Neuronal stem cell (in vitro differentiated cells): Measurements from ENCODE around the gene SLC66A2.

Experiments used
- DNase-seq: peaks from one replicate; pipeline ENCODE4 v3.0.0-alpha.2; 2013; ENCODE audit warnings: low spot score
- H2AFZ ChIP-seq: one replicate; pipeline ENCODE4 v1.6.1; 2013; ENCODE audit warnings: mild to moderate bottlenecking, low read length, inconsistent platforms
- H2AK5ac ChIP-seq: 2 replicates; pipeline ENCODE4 v1.6.1; 2013; ENCODE audit warnings: low read depth, mild to moderate bottlenecking, inconsistent platforms, low read length, moderate library complexity, mixed read lengths
- H2BK120ac ChIP-seq: 2 replicates; pipeline ENCODE4 v1.6.1; 2013; ENCODE audit warnings: low read depth, mild to moderate bottlenecking, inconsistent platforms, low read length, moderate library complexity, mixed read lengths
- H2BK12ac ChIP-seq: one replicate; pipeline ENCODE4 v1.6.1; 2013; ENCODE audit warnings: low read length, inconsistent platforms
- H2BK15ac ChIP-seq: 2 replicates; pipeline ENCODE4 v1.6.1; 2013; ENCODE audit warnings: mild to moderate bottlenecking, low read length, inconsistent platforms, mixed read lengths
- H2BK5ac ChIP-seq: one replicate; pipeline ENCODE4 v1.6.1; 2013; ENCODE audit warnings: inconsistent platforms, mild to moderate bottlenecking, low read length, moderate library complexity
- H3K14ac ChIP-seq: one replicate; pipeline ENCODE4 v1.6.1; 2013; ENCODE audit warnings: low read length, inconsistent platforms
- H3K18ac ChIP-seq: 2 replicates; pipeline ENCODE4 v1.6.1; 2013; ENCODE audit warnings: low read length, inconsistent platforms
- H3K23ac ChIP-seq: 2 replicates; pipeline ENCODE4 v1.6.1; 2013; ENCODE audit warnings: low read depth, mild to moderate bottlenecking, mixed read lengths, low read length, inconsistent platforms; ENCODE audit not compliant: poor library complexity
- H3K27ac ChIP-seq: replicated peaks from 3 replicates; pipeline ENCODE4 v1.5.1; 2013; ENCODE audit warnings: low read length, inconsistent platforms
- H3K27me3 ChIP-seq, 3 experiments: 2 replicates each; pipeline ENCODE4 v1.6.1; 2013; ENCODE audit warnings: low read length in 3 of 3, mild to moderate bottlenecking in 2 of 3, inconsistent platforms in 1 of 3, low read depth in 1 of 3, mixed read lengths in 1 of 3, moderate library complexity in 1 of 3; ENCODE audit not compliant: control insufficient read depth in 3 of 3, insufficient read depth in 3 of 3
- H3K36me3 ChIP-seq, 2 donors: replicated peaks in 1 of 2; 2 replicates each; pipeline ENCODE4 v1.6.1; 2013; ENCODE audit warnings: low read length in 2 of 2; ENCODE audit not compliant: control insufficient read depth in 2 of 2, insufficient read depth in 2 of 2
- H3K4ac ChIP-seq: 2 replicates; pipeline ENCODE4 v1.6.1; 2013; ENCODE audit warnings: inconsistent platforms, mild to moderate bottlenecking, low read length, moderate library complexity
- H3K4me1 ChIP-seq, 2 donors: 1 replicate in 1 of 2; 2 replicates in 1 of 2; pipeline ENCODE4 v1.6.1; 2013; ENCODE audit warnings: low read length in 2 of 2, low read depth in 1 of 2; ENCODE audit not compliant: control insufficient read depth in 2 of 2, insufficient read depth in 1 of 2
- H3K4me2 ChIP-seq: one replicate; pipeline ENCODE4 v1.6.1; 2013; ENCODE audit warnings: mild to moderate bottlenecking, low read length, inconsistent platforms; ENCODE audit not compliant: insufficient read depth, poor library complexity, severe bottlenecking
- H3K4me3 ChIP-seq, 2 donors: 2 replicates each; pipeline ENCODE4 v1.5.1; 2013; ENCODE audit warnings: low read length in 2 of 2, mild to moderate bottlenecking in 2 of 2, inconsistent platforms in 1 of 2, moderate library complexity in 1 of 2
- H3K79me1 ChIP-seq: one replicate; pipeline ENCODE4 v1.6.1; 2013; ENCODE audit warnings: low read depth, mild to moderate bottlenecking, inconsistent platforms, low read length, moderate library complexity
- H3K9ac ChIP-seq: one replicate; pipeline ENCODE4 v1.6.1; 2013; ENCODE audit warnings: mild to moderate bottlenecking, low read depth, low read length, inconsistent platforms; ENCODE audit not compliant: poor library complexity
- H3K9me3 ChIP-seq, 2 donors: replicated peaks in 1 of 2; 2 replicates each; pipeline versions ENCODE3 to v1.6.1; 2013; ENCODE audit warnings: low read length in 2 of 2, mild to moderate bottlenecking in 2 of 2, inconsistent platforms in 1 of 2, low read depth in 1 of 2, mixed read lengths in 1 of 2, moderate library complexity in 1 of 2; ENCODE audit not compliant: control insufficient read depth in 2 of 2, insufficient read depth in 1 of 2
- H4K8ac ChIP-seq: one replicate; pipeline ENCODE4 v1.6.1; 2013; ENCODE audit warnings: low read depth, mild to moderate bottlenecking, inconsistent platforms, low read length, moderate library complexity
- H4K91ac ChIP-seq: one replicate; pipeline ENCODE4 v1.6.1; 2013; ENCODE audit warnings: low read length, low read depth, mild to moderate bottlenecking, inconsistent platforms; ENCODE audit not compliant: poor library complexity
- WGBS, 2 donors: extraction: QIAGEN DNeasy Blood & Tissue Kit; methylation state at CpG; one replicate each; pipeline ENCODE4 v1.1.7; 2013; ENCODE audit warnings: missing lambda C conversion rate in 2 of 2, mixed read lengths in 1 of 2; ENCODE audit not compliant: insufficient read length in 2 of 2, insufficient replicate concordance in 1 of 2; ENCODE audit errors: extremely low coverage in 2 of 2; 5-methylcytosine and 5-hydroxymethylcytosine counted together

Gene SLC66A2

DNA sequence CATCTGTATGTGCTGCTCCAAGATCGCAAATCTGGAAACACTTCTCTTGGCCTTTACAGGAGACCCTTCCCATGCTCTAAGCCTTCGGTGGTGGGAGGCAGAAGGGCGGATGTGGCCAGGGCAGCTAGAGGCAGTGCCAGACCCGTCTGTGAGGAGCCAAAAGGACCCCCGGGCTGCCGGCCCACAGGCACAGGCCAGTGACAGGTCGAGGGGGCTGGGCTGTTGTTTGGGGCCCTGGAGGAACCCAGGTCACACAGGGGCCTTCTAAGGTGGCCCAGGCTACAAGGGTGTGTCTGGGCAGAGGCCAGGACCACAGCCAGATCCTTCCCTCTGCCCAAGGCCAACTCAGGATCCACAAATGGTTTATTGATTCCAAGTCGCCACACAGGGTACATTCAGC, 49.4 kb downstream of the SLC66A2 start:
- Histone ChIP-seq H3K27me3 (no peaks in the 10 kb centered on the region), H4K91ac (no peak overlapping the region), H3K14ac (peak overlapping the region; percentile 21), H3K36me3 (peaks cover 8 to 29% of the 10 kb centered on the region in 2 donors), H2BK120ac (no peak overlapping the region), H3K9ac (no peak overlapping the region), H2BK5ac (no peak overlapping the region), H3K9me3 (peaks cover 32 to 55% of the 10 kb centered on the region in 2 donors), H3K23ac (no peak overlapping the region), H3K4me1 (no peaks in the 10 kb centered on the region), H3K4me2 (no peak overlapping the region), H4K8ac (no peak overlapping the region), H3K18ac (no peak overlapping the region), H3K4ac (no peak overlapping the region), H3K27ac (no peak overlapping the region), H2AK5ac (no peak overlapping the region), H3K79me1 (peaks cover 2% of the 10 kb centered on the region), H2BK15ac (no peak overlapping the region), H2AFZ (no peak overlapping the region), H2BK12ac (no peak overlapping the region), H3K4me3 (no peak overlapping the region)
- no CpG with 5 or more reads among the region's 8 CpGs for WGBS, 2 donors
- no peak for DNase-seq

DNA sequence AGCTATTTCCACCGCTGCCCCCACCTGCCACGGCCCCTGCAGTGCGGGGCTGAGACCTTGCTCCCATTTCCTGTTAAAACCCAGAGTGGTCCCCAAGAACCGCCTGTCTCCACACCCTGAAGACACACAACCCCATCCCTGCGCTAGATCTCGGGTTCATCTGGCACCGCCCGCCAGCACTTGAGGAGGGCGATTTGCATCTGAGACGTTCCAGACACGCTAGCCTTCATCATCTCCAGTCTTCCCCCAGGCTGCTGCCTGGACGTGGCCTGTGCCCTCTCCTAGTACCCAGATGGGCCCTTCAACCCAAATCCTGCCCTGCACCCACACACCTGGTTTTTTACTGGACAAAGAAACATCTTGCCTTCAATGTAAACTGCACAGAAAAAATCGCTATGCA, 49.8 kb downstream of the SLC66A2 start:
- Histone ChIP-seq H3K4me3 (no peak overlapping the region), H3K36me3 (peaks cover 6 to 26% of the 10 kb centered on the region in 2 donors), H4K8ac (no peak overlapping the region), H3K9ac (no peak overlapping the region), H3K79me1 (peaks cover 2% of the 10 kb centered on the region), H2BK15ac (no peak overlapping the region), H3K14ac (peak overlapping the region; percentile 21), H3K4ac (no peak overlapping the region), H2AK5ac (no peak overlapping the region), H3K18ac (no peak overlapping the region), H3K4me1 (no peaks in the 10 kb centered on the region), H3K4me2 (no peak overlapping the region), H3K27ac (no peak overlapping the region), H2BK12ac (no peak overlapping the region), H3K9me3 (peaks cover 29 to 55% of the 10 kb centered on the region in 2 donors), H3K27me3 (no peaks in the 10 kb centered on the region), H2BK120ac (no peak overlapping the region), H4K91ac (no peak overlapping the region), H2AFZ (no peak overlapping the region), H3K23ac (no peak overlapping the region), H2BK5ac (no peak overlapping the region)
- WGBS, 2 donors = no CpG with 5 or more reads among the region's 13 CpGs
- DNase-seq = no peak

DNA sequence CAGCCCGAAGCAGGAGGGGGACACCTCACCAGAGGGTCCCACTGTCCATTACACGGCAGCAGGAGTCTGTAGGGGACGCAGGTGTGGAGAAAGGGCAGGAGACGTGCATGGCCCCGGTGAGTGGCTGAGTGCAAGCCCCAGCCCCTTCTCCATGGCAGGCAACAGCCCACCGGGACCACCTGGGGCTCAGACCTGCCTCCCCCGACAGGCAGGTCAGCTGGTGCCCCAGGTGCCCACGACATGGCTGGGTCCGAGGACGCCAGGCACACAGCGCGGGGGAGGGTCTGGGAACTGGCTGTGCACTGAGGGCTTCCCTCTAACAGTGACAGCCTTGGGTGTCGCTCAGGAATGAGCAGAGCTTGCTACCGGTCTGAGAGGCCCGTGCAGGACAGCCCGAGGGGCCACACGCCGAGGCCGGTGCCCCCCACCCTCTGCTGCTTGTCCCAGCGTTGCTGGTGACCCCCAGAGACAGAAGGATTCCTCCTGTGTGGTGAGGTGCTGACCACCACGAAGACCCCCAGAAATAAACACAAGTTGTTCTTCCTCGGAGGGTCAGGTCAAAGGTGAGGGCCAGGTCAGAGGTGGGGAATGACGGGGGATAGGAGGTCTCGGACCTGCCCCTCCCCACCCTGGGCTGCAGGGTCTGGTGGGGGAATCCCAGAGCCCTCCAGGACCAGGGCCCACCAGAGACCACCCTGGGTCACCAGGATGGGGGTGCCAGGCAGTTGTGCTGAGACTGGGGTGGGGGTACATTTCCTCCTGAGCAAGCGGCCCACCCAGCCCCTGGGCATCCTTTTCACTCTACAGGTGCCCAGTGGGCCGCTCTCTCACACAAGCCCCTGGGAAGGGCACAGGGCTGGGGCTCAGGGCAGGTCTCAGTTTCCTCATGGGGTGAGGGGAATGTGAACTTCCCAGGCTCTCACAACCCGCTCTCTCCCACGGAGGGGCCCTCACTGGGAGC, 50.6 kb downstream of the SLC66A2 start:
- H3K9me3 ChIP-seq = peaks cover 31 to 55% of the 10 kb centered on the region in 2 donors
- no peak overlapping the region for H4K8ac ChIP-seq
- no peak overlapping the region for H2BK5ac ChIP-seq
- no peak overlapping the region for H3K27ac ChIP-seq
- H3K4me1 ChIP-seq = no peaks in the 10 kb centered on the region
- peaks cover 5 to 26% of the 10 kb centered on the region in 2 donors for H3K36me3 ChIP-seq
- DNase-seq = no peak
- H3K27me3 ChIP-seq = no peaks in the 10 kb centered on the region
- H3K18ac ChIP-seq = no peak overlapping the region
- H3K14ac ChIP-seq = no peak overlapping the region
- H2BK15ac ChIP-seq = no peak overlapping the region
- H2AFZ ChIP-seq = no peak overlapping the region
- H2BK12ac ChIP-seq = no peak overlapping the region
- peak overlapping the region; percentile 60 for H3K9ac ChIP-seq
- peak overlapping the region; percentile 80 for H3K23ac ChIP-seq
- no peak overlapping the region for H3K4ac ChIP-seq
- no peak overlapping the region for H3K4me2 ChIP-seq
- H2BK120ac ChIP-seq = no peak overlapping the region
- no CpG with 5 or more reads among the region's 28 CpGs for WGBS, 2 donors
- no peak overlapping the region for H2AK5ac ChIP-seq
- H4K91ac ChIP-seq = no peak overlapping the region
- H3K4me3 ChIP-seq = no peak overlapping the region
- H3K79me1 ChIP-seq = peaks cover 2% of the 10 kb centered on the region

DNA sequence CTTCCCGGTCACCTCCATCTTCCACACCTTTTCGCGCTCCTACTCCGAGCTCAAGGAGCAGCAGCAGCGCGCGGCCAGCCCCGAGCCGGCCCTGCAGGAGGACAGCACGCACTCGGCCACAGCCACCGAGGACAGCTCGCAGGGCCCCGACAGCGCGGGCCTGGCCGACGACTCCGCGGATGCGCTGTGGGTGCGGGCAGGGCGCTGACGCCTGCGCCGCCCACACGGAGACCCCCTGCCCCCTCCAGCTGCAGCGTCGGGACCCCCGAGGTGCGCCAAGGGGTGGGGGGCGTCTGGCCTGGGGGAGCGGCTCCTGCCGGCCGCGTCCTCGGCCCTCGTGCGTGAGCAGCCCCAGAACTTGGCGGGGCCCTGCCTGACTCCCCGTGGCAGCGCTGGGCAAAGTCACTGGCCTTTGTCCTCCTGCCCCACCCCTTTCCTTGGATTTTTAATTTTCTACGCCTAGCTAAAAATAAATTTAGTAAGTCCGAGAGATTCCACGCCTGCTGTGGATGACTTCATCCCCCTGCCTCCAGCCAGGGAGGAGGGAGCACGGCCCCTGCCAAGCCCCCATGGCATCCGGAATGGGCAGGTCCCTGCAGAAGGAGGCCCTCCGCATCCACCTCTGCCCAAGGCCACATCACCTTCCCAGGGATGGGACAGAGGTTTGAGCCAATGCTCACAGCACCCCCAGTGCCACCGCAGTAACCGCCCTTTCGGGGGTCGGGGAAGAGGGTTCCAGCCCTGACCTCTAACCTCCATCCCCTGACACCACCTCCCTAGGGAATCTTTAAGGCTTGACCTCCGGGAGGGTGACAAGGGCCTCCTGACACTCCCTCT, 51.6 kb downstream of the SLC66A2 start:
- H2AK5ac ChIP-seq = no peak overlapping the region
- peak overlapping the region; percentile 44 for H3K9ac ChIP-seq
- no peak overlapping the region for H3K18ac ChIP-seq
- WGBS, 2 donors = no CpG with 5 or more reads among the region's 53 CpGs
- no peak overlapping the region for H2AFZ ChIP-seq
- no peak overlapping the region for H4K91ac ChIP-seq
- no peak overlapping the region for H2BK15ac ChIP-seq
- no peak overlapping the region for H3K27ac ChIP-seq
- DNase-seq = no peak
- H3K4me1 ChIP-seq = no peaks in the 10 kb centered on the region
- no peak overlapping the region for H2BK5ac ChIP-seq
- H3K14ac ChIP-seq = no peak overlapping the region
- peak overlapping the region in 1 of 2 donors; percentile 13 for H3K4me3 ChIP-seq
- no peak overlapping the region for H3K4me2 ChIP-seq
- H3K9me3 ChIP-seq = peaks cover 31 to 51% of the 10 kb centered on the region in 2 donors
- H3K23ac ChIP-seq = no peak overlapping the region
- H3K79me1 ChIP-seq = peaks cover 2% of the 10 kb centered on the region
- no peak overlapping the region for H3K4ac ChIP-seq
- H2BK12ac ChIP-seq = no peak overlapping the region
- H4K8ac ChIP-seq = no peak overlapping the region
- H3K36me3 ChIP-seq = peaks cover 5 to 24% of the 10 kb centered on the region in 2 donors
- H3K27me3 ChIP-seq = no peaks in the 10 kb centered on the region
- peak overlapping the region; percentile 47 for H2BK120ac ChIP-seq
